Testis (tissue), 2 donors: Measurements from ENCODE around the gene RPS2.

Experiments used
- POLR2A ChIP-seq: fragments of 450-650 bp; IDR thresholded peaks from one replicate; pipeline ENCODE4 v1.6.1; 2017; ENCODE audit warnings: antibody characterized with exemption, mild to moderate bottlenecking, moderate library complexity
- TF ChIP-seq, protein P1 (sequence below), 3 experiments: fragments of 450-650 bp in 2 of 3; fragments of 200-600 bp in 1 of 3; sonication (generic) in 1 of 3; IDR thresholded peaks; one replicate each; pipeline ENCODE4 v1.5.1; 2016 to 2019; ENCODE audit warnings: antibody characterized with exemption in 3 of 3, mild to moderate bottlenecking in 2 of 3, moderate library complexity in 1 of 3

GRCh38 chr16:1958715-1959268, 5.8 kb downstream of the RPS2 start:
- no peak for TF ChIP-seq POLR2A
- TF ChIP-seq, protein P1, sequence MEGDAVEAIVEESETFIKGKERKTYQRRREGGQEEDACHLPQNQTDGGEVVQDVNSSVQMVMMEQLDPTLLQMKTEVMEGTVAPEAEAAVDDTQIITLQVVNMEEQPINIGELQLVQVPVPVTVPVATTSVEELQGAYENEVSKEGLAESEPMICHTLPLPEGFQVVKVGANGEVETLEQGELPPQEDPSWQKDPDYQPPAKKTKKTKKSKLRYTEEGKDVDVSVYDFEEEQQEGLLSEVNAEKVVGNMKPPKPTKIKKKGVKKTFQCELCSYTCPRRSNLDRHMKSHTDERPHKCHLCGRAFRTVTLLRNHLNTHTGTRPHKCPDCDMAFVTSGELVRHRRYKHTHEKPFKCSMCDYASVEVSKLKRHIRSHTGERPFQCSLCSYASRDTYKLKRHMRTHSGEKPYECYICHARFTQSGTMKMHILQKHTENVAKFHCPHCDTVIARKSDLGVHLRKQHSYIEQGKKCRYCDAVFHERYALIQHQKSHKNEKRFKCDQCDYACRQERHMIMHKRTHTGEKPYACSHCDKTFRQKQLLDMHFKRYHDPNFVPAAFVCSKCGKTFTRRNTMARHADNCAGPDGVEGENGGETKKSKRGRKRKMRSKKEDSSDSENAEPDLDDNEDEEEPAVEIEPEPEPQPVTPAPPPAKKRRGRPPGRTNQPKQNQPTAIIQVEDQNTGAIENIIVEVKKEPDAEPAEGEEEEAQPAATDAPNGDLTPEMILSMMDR (IDR thresholded peaks at IDR 0.05) = no peak
